Measurements from ENCODE around the gene MVD.

GRCh38 chr16:88630433-88630832 lies 32.5 kb downstream of the MVD start:
- TF ChIP-seq CTCF (conservative IDR thresholded peaks at IDR 0.05 in 1 of 2, IDR thresholded peaks at IDR 0.05 in 1 of 2; ENCODE audit: extremely low read depth in 1 of 2, insufficient read depth in 1 of 2, low read depth in 1 of 2, low read length in 2 of 2) = no peak
- no peak for TF ChIP-seq EZH2 (IDR thresholded peaks at IDR 0.05; ENCODE audit: borderline replicate concordance, low read length)
